Measurements from ENCODE around the gene PCCA.
A peak's percentile ranks its signal among the peaks of the same experiment; 100 is the strongest.

DNA sequence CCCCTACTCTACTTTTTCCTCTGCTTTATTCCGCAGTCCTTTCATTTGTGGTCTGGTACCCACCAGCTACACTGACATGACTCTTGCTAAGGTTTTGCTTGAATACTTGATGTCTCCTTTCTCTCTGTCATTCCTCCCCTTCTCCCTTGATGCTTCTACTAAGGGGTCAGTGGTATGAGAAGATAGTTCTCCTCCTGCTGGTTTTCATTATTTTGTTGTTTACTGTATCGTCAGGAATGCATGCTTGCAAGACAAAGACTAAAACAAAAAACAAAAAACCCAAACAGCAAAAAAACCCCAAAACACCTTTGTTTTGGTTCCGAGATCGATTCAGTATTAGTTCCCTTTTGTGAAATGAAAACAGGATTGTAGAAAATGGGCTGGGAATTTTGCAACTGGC, 59.5 kb downstream of the PCCA start:
- TF ChIP-seq, protein P1, sequence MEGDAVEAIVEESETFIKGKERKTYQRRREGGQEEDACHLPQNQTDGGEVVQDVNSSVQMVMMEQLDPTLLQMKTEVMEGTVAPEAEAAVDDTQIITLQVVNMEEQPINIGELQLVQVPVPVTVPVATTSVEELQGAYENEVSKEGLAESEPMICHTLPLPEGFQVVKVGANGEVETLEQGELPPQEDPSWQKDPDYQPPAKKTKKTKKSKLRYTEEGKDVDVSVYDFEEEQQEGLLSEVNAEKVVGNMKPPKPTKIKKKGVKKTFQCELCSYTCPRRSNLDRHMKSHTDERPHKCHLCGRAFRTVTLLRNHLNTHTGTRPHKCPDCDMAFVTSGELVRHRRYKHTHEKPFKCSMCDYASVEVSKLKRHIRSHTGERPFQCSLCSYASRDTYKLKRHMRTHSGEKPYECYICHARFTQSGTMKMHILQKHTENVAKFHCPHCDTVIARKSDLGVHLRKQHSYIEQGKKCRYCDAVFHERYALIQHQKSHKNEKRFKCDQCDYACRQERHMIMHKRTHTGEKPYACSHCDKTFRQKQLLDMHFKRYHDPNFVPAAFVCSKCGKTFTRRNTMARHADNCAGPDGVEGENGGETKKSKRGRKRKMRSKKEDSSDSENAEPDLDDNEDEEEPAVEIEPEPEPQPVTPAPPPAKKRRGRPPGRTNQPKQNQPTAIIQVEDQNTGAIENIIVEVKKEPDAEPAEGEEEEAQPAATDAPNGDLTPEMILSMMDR (conservative IDR thresholded peaks at IDR 0.05; ENCODE audit: low read depth in 2 of 2): no peak
- TF ChIP-seq EZH2 (IDR thresholded peaks at IDR 0.05; ENCODE audit: low read depth, unreplicated experiment) (no peak), POLR2AphosphoS5 (IDR thresholded peaks at IDR 0.05; ENCODE audit: low read depth) (no peak), REST (IDR thresholded peaks at IDR 0.05; ENCODE audit: unreplicated experiment) (no peak), JUNB (IDR thresholded peaks at IDR 0.05; ENCODE audit: unreplicated experiment) (no peak), ETS1 (IDR thresholded peaks at IDR 0.05) (no peak), STAT1 (IDR thresholded peaks at IDR 0.05; ENCODE audit: unreplicated experiment) (no peak), CREB1 (CRISPR knock-in tag; IDR thresholded peaks at IDR 0.05; ENCODE audit: low read depth) (peak; percentile 38; the same call in 1 of the 2 replicates), EZH2phosphoT487 (IDR thresholded peaks at IDR 0.05; ENCODE audit: unreplicated experiment) (no peak), ZNF331 (CRISPR knock-in tag; IDR thresholded peaks at IDR 0.05; ENCODE audit: low read depth) (no peak)

All from GM23338 (cell line).